T-helper 22 cell (primary cell): Measurements from ENCODE around the gene PLD5.
"Not testable (repeated sequence)": the region's sequence is repeated elsewhere in the genome, so short reads cannot be mapped to it uniquely, and the experiment has no call there.

ENCODE experiments used
- DNase-seq: peaks from one replicate; pipeline ENCODE4 v3.0.0-alpha.2; 2020; ENCODE audit warnings: low read depth

PLD5 gene

GRCh38 chr1:242140836-242141235 is 383.7 kb downstream of the PLD5 start:
- no peak for DNase-seq

DNA sequence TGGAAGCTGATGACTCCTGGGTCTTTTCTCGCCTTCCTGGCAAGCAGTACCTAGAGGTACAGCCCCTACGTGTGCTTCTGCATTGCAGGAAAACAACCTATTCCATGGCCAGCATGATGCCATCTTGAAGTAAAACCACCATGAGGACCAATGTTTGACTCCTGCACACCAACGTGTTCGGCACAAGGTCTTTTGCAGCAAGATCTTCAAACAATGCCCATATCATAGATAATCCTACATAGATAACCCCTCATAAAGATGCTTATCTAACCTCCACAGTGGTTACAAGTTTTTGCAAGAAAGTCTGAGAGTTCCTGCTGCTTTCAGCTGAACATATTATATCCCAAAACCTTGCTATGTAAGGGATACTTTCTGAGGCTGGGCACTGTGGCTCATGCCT is 384.5 kb downstream of the PLD5 start:
- DNase-seq, result no peak

DNA sequence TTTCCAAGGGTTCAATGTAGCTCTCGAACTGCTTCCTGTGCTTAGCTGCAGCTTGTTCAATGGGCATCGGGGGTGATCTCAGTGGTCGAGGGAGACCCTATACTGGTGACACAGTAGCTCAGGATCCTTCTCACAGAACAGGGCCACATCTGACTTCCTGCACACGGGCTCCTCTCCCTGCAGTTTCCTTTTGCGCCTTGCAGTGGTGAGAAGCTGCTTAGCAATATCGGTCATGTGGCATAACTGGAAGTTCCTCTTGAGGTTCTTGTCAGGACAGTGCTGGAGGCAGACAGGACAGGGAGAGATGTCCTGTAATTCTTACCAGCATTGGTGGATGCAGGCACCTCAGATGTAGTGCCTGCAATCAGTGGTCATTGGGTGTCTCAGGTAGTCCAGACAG is 385.1 kb downstream of the PLD5 start:
- DNase-seq, result no peak

DNA sequence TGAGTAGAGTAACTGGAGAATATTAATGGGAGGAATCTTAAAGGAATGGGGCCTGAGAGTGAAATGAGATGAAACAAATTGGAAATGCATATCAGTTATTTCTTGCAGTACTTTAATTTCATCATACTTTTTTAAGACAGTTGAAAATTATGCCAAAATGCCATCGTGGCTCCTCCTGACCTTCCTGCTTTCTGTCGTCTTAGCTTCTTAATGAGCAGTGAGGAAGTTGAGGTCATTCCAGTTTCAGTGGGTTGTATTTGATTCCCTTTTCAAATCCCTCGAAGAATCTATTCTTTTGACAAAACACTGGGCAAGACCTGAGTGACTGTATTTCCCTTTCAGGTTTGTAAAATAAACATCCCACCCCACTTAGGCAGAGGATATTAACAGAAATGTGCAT is 390.7 kb downstream of the PLD5 start:
- no peak for DNase-seq

GRCh38 chr1:242133351-242133750 is 391.1 kb downstream of the PLD5 start:
- DNase-seq, result no peak

DNA sequence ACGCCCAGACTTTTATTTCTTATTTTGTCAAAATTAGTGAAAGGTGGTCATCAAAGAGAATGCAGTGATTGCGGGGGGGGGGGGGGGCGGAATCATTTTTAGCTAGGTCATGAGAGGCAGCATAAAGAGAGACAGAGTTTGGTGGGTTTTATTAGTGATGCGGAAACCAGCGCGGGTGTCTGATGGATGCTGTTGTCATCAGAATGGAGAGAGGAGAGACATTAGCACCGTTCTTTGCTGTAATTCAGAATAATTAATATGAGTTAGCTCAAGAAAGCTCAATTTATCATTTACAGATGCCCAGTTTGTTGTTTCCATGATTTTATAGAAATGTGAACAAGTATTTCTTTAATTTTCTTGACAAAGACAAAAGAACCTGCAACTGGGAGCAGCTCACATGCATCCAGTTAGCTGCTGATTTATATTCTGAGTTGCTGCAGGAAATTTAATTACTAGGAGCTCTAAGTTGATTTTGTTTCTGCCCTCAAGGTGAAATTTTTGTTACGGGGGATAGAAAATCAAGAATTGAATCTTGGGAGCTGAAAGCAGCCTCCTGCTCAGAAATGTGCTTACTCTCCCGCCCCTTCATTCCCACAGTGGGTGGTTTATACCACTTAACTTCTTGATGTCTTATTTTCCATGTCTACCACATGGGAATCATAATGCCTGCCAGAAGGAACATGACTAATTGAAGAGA is 392.2 kb downstream of the PLD5 start:
- DNase-seq, result no peak

DNA sequence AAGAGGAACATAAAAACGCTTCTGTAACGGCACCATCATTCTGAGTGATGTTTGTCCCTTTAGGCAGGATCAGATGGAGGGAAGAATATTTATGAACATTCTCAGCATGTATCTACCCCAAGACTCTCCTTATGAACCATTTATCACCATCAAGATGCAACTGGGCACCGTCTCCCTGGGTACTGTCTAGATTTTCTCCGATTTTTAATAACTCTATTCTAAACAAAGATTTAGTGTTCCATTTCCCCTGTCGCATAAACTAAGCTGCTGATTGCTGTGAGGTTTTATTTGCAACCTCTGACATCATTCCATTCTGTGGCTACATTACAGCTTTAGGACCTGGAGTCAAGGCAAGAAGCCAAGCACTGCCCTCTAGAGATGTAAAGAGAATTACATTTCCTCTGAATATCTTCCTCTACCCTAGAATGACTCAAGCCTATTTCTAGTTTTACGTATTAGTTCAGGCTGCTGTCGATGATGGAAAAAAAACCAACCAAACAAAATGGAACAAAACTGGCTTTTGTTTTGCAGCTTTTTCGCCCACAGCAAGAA is 395.5 kb downstream of the PLD5 start:
- no peak for DNase-seq

DNA sequence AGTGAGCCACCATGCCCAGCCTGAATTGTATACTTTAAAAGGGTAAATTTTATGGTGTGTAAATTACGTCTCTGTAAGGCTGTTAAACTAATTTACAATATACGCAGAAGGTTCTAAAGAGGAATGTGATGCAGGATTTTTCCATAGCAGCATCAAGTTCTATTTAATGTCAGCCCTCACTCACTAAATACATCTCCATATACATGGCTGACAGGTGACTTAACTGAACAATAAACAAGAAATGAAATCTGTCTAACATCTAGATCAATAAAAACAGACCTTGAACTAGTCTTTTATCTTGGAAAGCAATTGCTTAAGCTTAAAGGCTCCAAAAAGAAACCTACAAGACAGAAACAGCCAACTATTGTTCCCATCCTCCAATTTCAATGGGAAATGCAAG is 404.1 kb downstream of the PLD5 start:
- DNase-seq, result no peak

- no peak for DNase-seq
These were observed 423.6 kb downstream of the PLD5 start for GRCh38 chr1:242100921-242101320.

DNA sequence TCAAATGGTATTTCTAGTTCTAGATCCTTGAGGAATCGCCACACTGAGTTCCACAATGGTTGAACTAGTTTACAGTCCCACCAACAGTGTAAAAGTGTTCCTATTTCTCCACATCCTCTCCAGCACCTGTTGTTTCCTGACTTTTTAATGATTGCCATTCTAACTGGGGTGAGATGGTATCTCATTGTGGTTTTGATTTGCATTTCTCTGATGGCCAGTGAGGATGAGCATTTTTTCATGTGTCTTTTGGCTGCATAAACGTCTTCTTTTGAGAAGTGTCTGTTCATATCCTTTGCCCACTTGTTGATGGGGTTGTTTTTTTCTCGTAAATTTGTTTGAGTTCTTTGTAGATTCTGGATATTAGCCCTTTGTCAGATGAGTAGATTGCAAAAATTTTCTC is 427.2 kb downstream of the PLD5 start:
- not testable (repeated sequence) for DNase-seq

DNA sequence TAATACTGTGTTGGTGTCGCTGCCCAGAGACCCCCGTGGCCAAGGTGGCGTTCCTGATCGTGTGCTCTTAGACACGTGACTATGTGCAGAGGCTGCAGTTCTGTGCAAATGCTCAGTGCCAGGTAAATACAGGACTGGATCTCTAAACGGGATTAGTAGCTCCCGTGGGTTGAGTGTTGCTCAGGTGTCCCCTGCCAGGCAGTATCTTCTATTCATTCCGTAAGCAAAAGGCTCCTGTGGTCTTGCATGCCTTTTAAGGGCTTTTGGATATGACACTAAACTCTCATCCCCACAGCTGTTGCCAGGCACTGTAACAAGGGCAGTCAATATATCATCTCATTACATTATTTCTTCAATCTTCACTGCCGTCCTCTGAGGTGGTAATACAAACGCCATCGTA is 431.4 kb downstream of the PLD5 start:
- DNase-seq, result no peak

GRCh38 chr1:242089911-242090310 is 434.6 kb downstream of the PLD5 start:
- no peak for DNase-seq

DNA sequence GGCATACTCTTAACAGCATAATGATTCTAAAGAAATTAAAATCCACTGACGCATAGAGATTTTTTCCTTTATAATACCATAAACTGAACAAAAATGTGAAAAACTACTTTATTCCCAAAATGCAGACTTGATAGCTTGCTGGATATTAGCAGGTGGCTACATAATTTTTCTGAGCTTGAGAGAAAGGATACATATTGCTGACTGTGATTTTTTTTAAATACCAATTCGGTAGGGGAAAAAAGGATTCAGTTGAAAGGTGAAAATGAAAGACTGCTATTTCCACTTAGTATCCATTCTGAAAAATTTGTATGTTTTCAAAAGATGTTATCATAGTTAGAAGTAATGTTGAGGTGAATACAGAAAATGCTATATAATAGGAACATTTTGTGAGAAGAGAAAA is 435.6 kb downstream of the PLD5 start:
- DNase-seq, result no peak

- DNase-seq, result no peak
These were observed 437.8 kb downstream of the PLD5 start for GRCh38 chr1:242086706-242087105.

- no peak for DNase-seq
These were observed 438.4 kb downstream of the PLD5 start for GRCh38 chr1:242086093-242086492.

DNA sequence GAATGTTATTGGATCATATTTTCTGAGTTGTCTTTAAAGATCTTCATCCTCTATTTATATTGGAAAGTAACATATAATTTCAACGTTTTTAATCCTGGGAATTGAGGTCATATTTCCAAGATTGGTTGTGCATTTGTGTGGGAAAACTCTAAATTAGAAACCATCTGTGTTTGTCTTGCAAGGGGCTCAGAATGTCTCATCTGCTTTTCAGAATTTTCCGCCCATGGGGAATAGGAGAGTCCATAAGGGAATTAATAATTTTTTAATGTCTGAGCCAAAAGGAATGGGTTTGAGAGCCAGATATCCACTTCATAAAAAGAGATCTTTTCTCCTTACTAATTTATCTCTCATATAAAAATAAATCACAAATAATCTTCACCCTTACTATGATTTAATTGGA is 440.8 kb downstream of the PLD5 start:
- no peak for DNase-seq

DNA sequence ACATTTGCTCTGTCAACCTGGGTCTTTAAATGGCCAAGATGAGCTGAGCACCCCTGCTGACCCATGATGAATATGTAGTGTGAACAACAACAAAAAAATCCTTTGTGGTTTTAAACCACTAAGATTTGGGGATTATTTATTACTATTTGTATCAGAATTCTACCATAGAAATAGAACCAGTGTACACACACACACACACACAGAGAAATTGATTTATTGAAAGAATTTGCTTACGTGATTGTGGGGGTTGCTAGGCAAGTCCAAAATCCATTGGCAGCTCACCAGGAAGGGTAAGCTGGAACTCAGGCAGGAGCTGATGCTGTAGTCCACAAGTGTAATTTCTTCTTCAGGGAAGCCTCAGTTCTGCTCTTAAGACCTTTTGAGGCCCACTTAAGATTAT is 443.1 kb downstream of the PLD5 start:
- DNase-seq, result no peak

GRCh38 chr1:242065813-242066212 is 458.7 kb downstream of the PLD5 start:
- no peak for DNase-seq

- no peak for DNase-seq
These were observed 462.2 kb downstream of the PLD5 start for GRCh38 chr1:242062271-242062670.

DNA sequence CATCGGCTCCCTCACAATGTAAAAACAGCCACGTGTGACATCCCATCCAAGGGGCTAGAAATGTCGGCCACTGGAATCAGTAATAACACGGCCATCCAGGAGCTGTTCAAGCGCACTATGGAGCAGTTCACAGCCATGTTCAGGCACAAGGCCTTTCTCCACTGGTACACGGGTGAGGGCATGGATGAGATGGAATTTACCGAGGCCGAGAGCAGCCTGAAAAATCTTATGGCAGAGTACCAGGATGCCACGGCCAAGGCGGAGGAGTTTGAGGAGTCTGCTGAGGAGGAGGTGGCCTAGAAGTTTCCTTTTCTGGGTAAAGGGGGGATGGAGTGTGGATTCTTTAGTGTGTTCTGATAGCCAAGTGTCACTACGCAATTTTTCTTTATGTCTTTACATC is 464.5 kb downstream of the PLD5 start:
- DNase-seq, result no peak

DNA sequence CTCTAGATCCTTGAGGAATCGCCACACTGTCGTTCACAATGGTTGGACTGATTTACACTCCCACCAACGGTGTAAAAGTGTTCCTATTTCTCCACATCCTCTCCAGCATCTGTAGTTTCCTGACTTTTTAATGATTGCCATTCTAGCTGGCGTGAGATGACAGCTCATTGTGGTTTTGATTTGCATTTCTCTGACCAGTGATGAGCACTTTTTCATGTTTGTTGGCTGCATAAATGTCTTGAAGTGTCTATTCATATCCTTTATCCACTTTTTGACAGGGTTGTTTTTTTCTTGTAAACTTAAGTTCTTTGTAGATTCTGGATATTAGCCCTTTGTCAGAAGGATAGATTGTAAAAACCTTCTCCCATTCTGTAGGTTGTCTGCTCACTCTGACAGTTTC is 465.9 kb downstream of the PLD5 start:
- DNase-seq, result not testable (repeated sequence)

- not testable (repeated sequence) for DNase-seq
These were observed 466.3 kb downstream of the PLD5 start for GRCh38 chr1:242058181-242058580.

- DNase-seq, result no peak
These were observed 466.8 kb downstream of the PLD5 start for GRCh38 chr1:242057745-242058115.

GRCh38 chr1:242056988-242057744 is 467.3 kb downstream of the PLD5 start:
- no peak for DNase-seq
